GM19099 (cell line): ENCODE measurements around the gene DNAH17.

ENCODE experiments used
- POLR2A ChIP-seq: IDR thresholded peaks from 3 replicates; pipeline ENCODE4 v1.6.1; 2011; ENCODE audit warnings: low read depth; ENCODE audit not compliant: insufficient read length; ENCODE audit errors: extremely low read depth

DNAH17 gene

GRCh38 chr17:78490673-78491072 lies 86.5 kb downstream of the DNAH17 start:
- no peak for TF ChIP-seq POLR2A

- no peak for TF ChIP-seq POLR2A
Measured at GRCh38 chr17:78490156-78490555, 87.0 kb downstream of the DNAH17 start.

DNA sequence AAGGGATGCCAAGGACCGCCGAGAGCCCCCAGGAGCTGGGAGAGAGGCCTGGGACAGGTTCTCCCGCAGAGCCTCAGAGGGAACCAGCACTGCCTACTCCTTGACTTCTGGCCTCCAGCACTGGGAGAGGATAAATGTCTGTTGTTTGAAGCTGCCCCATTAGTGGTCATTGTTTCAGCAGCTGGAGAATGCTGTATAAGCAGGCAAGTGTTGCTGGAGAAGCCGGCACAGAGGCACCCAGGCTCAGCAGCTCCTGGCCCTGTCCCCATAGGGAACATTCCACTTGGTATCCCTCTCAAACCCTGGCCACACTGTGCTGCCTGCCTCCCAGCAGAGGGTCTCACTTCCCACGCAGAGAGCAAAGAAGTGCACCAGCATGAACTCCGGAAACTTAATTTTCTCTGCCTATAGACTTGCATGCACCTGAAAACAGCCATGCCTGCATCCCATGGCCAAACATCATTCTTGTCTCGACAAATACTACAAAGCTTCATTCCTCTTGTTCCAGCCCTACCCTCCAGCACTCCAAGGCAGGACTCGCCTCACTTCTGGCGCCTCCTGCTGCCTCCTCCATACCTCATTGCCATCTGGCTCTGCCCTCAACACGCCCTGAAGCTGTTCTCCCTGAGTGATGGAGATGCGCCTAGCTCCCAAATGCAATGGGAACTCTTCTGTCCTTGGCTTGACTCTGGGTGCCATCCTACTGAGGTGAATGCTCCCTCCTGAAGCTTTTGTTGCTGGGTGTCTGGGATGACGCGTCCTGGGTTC lies 88.1 kb downstream of the DNAH17 start:
- TF ChIP-seq POLR2A, result no peak

GRCh38 chr17:78488156-78488555 lies 89.0 kb downstream of the DNAH17 start:
- no peak for TF ChIP-seq POLR2A

GRCh38 chr17:78486946-78487680 lies 90.1 kb downstream of the DNAH17 start:
- TF ChIP-seq POLR2A, result no peak

- TF ChIP-seq POLR2A, result no peak
Measured at GRCh38 chr17:78486228-78486802, 90.9 kb downstream of the DNAH17 start.

- no peak for TF ChIP-seq POLR2A
Measured at GRCh38 chr17:78485290-78486168, 91.7 kb downstream of the DNAH17 start.

GRCh38 chr17:78484271-78485246 lies 92.6 kb downstream of the DNAH17 start:
- no peak for TF ChIP-seq POLR2A

DNA sequence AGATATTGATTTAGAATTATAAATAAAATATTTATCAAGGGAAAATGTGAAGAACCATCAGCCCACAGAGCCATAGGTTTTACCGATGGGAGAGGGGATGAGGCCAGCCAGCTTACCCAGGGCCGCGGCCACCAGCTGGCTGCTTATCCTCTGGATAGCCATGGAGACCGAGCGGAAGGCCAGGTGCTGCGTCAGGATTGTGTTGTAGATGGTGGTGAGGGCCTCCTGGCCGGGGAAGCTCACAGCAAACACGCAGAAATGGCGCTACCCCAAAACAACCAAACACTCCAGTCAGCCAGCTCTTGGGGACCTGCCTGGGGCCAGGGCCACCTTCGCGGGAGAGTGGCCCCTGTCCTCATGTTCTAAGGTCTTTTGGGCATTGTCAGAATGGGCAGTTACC lies 97.8 kb downstream of the DNAH17 start:
- TF ChIP-seq POLR2A, result no peak

DNA sequence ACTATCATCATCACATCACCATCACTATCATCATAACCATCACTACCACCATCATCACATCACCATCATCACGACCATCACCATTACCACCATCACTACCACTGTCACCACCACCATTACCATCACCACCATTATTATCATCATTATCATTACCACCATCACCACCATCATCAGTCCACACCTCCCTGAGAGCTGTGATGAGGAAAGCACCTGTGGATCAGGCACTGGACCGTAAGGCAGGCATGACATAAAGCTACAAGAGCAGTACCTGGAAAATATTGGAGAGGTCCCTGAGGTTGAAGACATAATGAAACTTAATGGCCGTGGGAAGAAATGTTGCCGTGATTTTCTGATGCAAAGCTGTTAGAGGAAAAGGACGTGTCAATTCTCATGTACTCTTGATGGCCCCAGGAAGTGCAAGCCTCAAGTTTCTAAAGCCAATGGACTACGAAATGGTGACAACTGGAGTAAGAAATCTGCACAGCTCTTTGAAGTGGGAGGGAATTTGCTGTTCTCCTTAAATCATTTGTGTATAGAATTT lies 98.4 kb downstream of the DNAH17 start:
- TF ChIP-seq POLR2A, result no peak

- no peak for TF ChIP-seq POLR2A
Measured at GRCh38 chr17:78477913-78478756, 99.1 kb downstream of the DNAH17 start.

DNA sequence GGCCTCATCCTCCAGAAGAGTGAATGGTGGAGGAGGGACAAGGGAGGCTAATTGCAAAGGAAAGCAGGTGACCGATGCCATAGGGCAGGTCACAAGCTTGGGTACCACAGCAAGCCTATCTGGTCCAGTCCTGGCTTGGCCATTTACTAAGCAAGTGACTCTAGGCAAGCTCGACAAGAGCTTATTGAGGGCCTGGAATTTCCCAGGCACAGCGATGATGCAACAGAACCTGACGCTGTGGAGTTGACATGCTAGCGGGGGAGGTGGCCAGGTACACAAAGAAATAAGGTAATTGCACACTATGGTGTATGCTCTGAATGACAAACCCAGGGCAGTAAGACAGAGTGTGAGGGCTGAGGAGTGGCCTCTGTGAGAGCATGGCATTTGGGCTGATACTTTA lies 100.2 kb downstream of the DNAH17 start:
- no peak for TF ChIP-seq POLR2A

DNA sequence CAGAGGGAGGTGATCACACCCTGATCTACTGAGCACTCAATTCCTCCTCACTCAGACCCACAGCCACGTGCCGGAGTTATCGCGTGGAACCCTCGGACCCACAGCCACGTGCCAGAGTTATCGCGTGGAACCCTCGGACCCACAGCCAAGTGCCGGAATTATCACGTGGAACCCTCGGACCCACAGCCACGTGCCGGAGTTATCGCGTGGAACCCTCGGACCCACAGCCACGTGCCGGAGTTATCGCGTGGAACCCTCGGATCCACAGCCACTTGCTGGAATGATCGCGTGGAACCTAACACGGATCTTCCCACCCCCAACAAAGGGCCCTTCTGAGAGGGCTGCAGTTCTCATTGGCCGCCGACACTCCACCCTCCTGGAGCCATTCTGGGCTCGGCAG lies 101.0 kb downstream of the DNAH17 start:
- no peak for TF ChIP-seq POLR2A
